Subcutaneous adipose tissue (tissue), 4 donors: ENCODE measurements around the gene TPST2. TPM values are rescaled to one million over a fixed set of nuclear protein-coding genes. Genes with fewer than 3 reads are reported as not detected.

Experiments used
- total RNA-seq, 4 donors: library from RNA; depleted of rRNA; stranded (reverse); fragments of >200 nt; gene quantifications; one replicate each; pipeline ENCODE4 v1.1.0, GENCODE V29; 2016
- TF ChIP-seq, protein P1 (sequence below): fragments of 450-650 bp; IDR thresholded peaks from one replicate; pipeline ENCODE4 v1.5.1; 2016; ENCODE audit warnings: low read depth, mild to moderate bottlenecking, control low read depth, antibody characterized with exemption, moderate library complexity

TPST2 gene
- total RNA-seq, 4 donors from 2014 or later = 39.1 to 74.6 (median 48.3) TPM

DNA sequence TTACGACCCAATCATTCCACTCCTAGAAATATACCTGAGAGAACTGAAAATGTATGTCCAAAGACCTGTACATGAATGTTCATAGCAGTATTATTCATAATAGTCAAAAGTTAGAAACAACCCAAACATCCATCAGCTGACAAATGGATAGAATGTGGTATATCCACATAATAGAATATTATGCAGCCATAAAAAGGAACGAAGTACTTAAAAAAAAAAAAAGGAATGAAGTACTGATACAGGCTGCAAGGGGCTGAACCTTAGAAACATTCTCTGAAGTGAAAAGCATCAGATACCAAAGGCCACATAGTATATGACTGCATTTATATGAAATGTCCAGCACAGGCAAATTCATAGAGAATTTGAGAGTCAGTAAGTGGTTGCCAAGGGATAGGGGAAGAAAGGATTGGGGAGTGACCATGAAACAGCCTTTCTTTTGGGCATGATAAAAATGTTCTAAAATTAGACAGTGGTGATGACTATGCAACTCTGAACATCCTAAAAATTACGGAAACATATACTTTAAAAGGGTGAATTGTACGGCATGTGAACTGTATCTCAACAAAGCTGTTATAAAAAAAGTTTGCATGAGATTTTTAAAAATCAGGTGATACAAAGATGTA, 1.8 kb downstream of the TPST2 start:
- TF ChIP-seq, protein P1, sequence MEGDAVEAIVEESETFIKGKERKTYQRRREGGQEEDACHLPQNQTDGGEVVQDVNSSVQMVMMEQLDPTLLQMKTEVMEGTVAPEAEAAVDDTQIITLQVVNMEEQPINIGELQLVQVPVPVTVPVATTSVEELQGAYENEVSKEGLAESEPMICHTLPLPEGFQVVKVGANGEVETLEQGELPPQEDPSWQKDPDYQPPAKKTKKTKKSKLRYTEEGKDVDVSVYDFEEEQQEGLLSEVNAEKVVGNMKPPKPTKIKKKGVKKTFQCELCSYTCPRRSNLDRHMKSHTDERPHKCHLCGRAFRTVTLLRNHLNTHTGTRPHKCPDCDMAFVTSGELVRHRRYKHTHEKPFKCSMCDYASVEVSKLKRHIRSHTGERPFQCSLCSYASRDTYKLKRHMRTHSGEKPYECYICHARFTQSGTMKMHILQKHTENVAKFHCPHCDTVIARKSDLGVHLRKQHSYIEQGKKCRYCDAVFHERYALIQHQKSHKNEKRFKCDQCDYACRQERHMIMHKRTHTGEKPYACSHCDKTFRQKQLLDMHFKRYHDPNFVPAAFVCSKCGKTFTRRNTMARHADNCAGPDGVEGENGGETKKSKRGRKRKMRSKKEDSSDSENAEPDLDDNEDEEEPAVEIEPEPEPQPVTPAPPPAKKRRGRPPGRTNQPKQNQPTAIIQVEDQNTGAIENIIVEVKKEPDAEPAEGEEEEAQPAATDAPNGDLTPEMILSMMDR = no peak

DNA sequence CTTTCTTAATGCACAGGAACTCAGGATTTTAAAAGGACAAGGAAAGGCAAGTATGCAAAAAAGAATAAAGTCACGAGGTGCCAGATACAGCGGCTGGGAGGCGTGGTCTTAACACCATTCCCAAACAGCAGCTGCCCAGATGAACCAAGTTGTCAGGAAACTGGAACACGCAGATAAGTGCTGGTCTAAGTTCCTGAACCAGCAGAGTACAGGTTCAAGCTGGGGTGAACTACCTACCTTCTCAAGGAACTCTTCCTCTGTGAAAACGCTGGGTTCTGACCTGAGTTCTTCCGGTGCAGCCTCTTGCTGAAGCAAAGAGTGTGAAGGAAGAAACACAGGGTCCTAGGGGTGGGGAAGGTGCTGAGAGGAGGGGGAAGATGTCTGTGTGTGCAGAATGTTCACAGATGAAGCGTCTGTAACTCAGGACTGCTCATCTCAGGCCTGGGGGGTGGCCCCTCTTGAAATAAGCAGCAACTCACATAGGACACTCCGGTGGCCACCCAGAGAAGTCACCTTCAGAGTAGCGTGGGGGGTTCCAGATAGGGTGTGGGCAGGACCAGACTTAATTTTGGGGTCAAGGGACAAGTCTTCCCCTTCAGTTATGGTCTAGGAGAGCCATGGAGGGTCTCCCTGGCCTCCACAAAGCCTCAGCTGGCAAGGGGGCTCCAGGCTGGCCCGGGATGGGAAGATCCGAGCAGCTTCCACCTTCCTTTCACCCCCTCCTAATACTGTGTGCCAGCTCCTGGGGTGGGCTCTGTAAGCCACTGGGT, 3.2 kb downstream of the TPST2 start:
- TF ChIP-seq, protein P1 = no peak

DNA sequence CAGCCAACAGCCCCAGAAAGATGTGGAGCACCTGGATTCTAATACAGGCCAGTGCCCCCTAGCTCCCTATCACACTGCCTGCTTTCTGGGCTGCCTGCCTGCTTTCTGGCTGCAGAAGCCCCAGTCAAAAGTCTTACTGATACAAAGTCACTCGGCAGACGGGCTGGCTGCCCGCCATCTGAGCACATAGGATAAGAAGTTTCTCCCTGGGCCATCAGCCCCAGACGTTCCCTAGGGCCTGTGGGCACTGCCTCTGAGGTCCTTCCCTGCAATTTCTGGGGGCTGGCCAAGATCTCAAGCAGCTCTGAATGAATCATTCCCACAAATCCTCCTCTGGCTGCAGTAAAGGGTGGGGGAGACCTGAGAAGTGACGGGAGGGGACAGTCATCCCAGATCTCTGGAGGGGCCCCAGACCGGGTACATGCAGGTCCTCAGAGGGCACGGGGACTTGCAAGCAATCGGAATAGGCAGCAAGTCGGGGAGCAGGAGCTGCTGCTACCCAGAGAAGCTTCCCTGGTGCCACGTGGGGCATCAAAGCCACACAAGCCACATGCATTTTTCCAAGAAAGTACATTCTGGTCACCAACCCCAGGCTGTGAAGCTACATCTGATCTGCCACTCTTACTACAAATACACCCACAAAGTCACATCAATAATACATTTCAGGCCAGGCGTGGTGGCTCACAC, 4.7 kb downstream of the TPST2 start:
- TF ChIP-seq, protein P1 = no peak

DNA sequence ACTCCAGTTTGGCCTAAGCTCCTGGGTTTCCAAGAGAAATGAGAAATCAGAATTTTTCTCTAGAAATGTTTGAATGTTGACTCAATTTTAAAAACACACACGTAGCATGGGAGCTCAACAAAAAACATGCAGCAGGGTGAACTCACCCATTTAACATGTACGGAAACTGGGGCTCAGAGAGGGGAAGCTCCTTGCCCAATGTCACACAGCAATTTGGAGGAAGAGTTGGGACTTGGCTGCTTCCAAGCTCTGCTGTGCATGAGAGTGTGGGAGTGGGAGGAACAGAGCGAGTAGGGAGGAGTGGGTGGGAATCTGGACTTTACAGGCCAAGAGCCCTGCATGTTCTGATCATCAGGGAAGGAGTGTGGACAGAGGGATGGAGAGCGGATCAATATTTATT, 5.9 kb downstream of the TPST2 start:
- TF ChIP-seq, protein P1 = no peak

DNA sequence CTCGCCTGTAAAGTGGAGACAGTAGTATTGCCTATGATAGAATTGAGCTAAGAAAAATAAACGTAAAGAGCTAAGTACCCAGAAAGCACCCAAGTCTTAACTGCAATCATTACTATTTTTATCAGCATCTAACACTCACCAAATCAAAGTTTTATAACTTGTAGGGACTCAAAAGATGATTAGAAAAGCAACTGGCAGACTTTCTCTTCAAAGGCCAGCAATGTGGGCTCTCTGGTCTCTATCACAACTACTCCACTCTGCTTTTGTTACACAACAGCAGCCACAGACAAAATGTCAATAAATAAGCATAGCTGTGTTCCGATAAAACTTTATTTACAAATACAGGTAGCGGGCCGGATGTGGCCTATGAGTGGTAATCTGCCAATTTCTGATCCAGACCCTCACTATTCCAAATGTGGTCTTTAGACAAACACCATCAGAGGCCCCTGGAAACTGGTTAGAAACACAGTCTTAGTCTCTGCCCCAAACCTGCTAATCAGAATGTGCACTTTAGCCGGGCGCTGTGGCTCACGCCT, 8.2 kb downstream of the TPST2 start:
- TF ChIP-seq, protein P1 = no peak

DNA sequence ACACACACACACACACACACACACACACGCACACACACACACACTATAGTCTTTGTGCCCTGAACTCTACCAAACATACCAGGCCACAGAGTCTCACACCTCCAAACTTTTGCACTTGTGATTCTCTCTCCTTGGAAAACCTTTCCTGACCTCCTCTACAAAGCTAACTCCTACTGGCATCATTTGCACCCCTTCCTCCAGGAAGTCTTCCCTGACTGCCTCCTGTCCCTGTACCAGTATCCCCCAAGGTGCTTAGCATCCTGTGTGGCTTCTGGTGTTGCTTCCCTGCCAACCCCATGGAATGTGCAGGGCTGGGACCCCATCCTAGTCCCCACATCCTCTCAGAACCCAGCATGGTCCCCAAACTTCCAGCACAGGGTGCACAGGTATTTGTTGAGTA, 8.9 kb downstream of the TPST2 start:
- TF ChIP-seq, protein P1 = no peak
